A673 (cell line): ENCODE measurements around the gene HERC5.

Source experiments
- EZH2 ChIP-seq: fragments of 200-600 bp; sonication (generic); IDR thresholded peaks from 2 replicates; pipeline ENCODE4 v1.6.1; 2017; ENCODE audit warnings: borderline replicate concordance, low read depth, mild to moderate bottlenecking, mixed read lengths, antibody characterized with exemption, low read length; ENCODE audit not compliant: poor library complexity, severe bottlenecking
- TF ChIP-seq, protein P1 (sequence below): fragments of 300-800, 200-600 bp; sonication (generic); conservative IDR thresholded peaks from 2 replicates; pipeline ENCODE4 v1.5.1; 2017; ENCODE audit warnings: low read depth, mild to moderate bottlenecking, antibody characterized with exemption, low read length, moderate library complexity, mixed read lengths

- no peak for TF ChIP-seq EZH2
- TF ChIP-seq, protein P1, sequence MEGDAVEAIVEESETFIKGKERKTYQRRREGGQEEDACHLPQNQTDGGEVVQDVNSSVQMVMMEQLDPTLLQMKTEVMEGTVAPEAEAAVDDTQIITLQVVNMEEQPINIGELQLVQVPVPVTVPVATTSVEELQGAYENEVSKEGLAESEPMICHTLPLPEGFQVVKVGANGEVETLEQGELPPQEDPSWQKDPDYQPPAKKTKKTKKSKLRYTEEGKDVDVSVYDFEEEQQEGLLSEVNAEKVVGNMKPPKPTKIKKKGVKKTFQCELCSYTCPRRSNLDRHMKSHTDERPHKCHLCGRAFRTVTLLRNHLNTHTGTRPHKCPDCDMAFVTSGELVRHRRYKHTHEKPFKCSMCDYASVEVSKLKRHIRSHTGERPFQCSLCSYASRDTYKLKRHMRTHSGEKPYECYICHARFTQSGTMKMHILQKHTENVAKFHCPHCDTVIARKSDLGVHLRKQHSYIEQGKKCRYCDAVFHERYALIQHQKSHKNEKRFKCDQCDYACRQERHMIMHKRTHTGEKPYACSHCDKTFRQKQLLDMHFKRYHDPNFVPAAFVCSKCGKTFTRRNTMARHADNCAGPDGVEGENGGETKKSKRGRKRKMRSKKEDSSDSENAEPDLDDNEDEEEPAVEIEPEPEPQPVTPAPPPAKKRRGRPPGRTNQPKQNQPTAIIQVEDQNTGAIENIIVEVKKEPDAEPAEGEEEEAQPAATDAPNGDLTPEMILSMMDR: no peak
Measured at GRCh38 chr4:88477229-88477860, 20.4 kb downstream of the HERC5 start.
